Measurements from ENCODE around the gene VPS26B. TPM values are rescaled to one million over a fixed set of nuclear protein-coding genes. Genes with fewer than 3 reads are reported as not detected.

Gene VPS26B
- total and polyA plus RNA-seq, 2 experiments from 2014 or later, result 10.1 to 29.1 TPM

GRCh38 chr11:134250246-134250645 is 25.8 kb downstream of the VPS26B start:
- no peak for TF ChIP-seq EZH2phosphoT487 (IDR thresholded peaks at IDR 0.05; ENCODE audit: unreplicated experiment)
- TF ChIP-seq EZH2 (IDR thresholded peaks at IDR 0.05; ENCODE audit: low read depth, unreplicated experiment), result no peak
- no peak for TF ChIP-seq ZNF331 (CRISPR knock-in tag; IDR thresholded peaks at IDR 0.05; ENCODE audit: low read depth)
- no peak for TF ChIP-seq JUNB (IDR thresholded peaks at IDR 0.05; ENCODE audit: unreplicated experiment)
- no peak for TF ChIP-seq ZNF462 (CRISPR knock-in tag; IDR thresholded peaks at IDR 0.05)
- TF ChIP-seq STAT1 (IDR thresholded peaks at IDR 0.05; ENCODE audit: unreplicated experiment), result no peak
- no peak for TF ChIP-seq CREB1 (CRISPR knock-in tag; IDR thresholded peaks at IDR 0.05; ENCODE audit: low read depth)
- TF ChIP-seq ZNF114 (CRISPR knock-in tag; IDR thresholded peaks at IDR 0.05), result no peak
- TF ChIP-seq REST (IDR thresholded peaks at IDR 0.05; ENCODE audit: unreplicated experiment), result no peak
- TF ChIP-seq, protein P1, sequence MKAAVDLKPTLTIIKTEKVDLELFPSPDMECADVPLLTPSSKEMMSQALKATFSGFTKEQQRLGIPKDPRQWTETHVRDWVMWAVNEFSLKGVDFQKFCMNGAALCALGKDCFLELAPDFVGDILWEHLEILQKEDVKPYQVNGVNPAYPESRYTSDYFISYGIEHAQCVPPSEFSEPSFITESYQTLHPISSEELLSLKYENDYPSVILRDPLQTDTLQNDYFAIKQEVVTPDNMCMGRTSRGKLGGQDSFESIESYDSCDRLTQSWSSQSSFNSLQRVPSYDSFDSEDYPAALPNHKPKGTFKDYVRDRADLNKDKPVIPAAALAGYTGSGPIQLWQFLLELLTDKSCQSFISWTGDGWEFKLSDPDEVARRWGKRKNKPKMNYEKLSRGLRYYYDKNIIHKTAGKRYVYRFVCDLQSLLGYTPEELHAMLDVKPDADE (IDR thresholded peaks at IDR 0.05), result no peak
- Mint-ChIP-seq H3K36me3 (ENCODE audit: low read depth) (peaks cover 47% of the 10 kb centered on the region), H3K4me3 (no peak overlapping the region), H3K27ac (no peak overlapping the region), H3K9me3 (no peaks in the 10 kb centered on the region), H3K4me1 (peaks cover 21% of the 10 kb centered on the region), H3K27me3 (ENCODE audit: insufficient read depth, low read depth, poor library complexity) (no peaks in the 10 kb centered on the region)
- H3K4me3 ChIP-seq, result no peak overlapping the region
- no peaks in the 10 kb centered on the region; the same call in 1 of the 2 replicates for H3F3A ChIP-seq (replicated peaks; ENCODE audit: low read depth)
- peaks cover 24% of the 10 kb centered on the region for H3K4me1 ChIP-seq (ENCODE audit: insufficient read depth)
- DNase-seq (ENCODE audit: low spot score) (no peak), ATAC-seq (no peak)
- H3K9me2 ChIP-seq (ENCODE audit: insufficient read depth), result no peaks in the 10 kb centered on the region
- no peak overlapping the region for H3K4me2 ChIP-seq
- H3K27ac ChIP-seq (ENCODE audit: low read depth), result no peak overlapping the region
- H3K27me3 ChIP-seq (ENCODE audit: insufficient read depth), result no peaks in the 10 kb centered on the region
- H3K79me2 ChIP-seq (replicated peaks; ENCODE audit: insufficient read depth), result peaks cover 28% of the 10 kb centered on the region
- H4K20me1 ChIP-seq (replicated peaks; ENCODE audit: insufficient read depth), result peaks cover 12% of the 10 kb centered on the region
- H3K36me3 ChIP-seq (ENCODE audit: insufficient read depth), result peaks cover 24% of the 10 kb centered on the region
- no peak overlapping the region for H2AFZ ChIP-seq
